GF-D8 (cell line): ENCODE results near the gene MYBPC3.

Source experiments
- DNase-seq: peaks from one replicate; lab custom pipeline; 2025; lab: John Stamatoyannopoulos, UW

The MYBPC3 gene

GRCh38 chr11:47352556-47352955 is at the start of gene MYBPC3:
MYBPC3 (minus strand) TSS chr11:47352702; CDS start chr11:47352647, 55 bp downstream.
- no peak for DNase-seq

DNA sequence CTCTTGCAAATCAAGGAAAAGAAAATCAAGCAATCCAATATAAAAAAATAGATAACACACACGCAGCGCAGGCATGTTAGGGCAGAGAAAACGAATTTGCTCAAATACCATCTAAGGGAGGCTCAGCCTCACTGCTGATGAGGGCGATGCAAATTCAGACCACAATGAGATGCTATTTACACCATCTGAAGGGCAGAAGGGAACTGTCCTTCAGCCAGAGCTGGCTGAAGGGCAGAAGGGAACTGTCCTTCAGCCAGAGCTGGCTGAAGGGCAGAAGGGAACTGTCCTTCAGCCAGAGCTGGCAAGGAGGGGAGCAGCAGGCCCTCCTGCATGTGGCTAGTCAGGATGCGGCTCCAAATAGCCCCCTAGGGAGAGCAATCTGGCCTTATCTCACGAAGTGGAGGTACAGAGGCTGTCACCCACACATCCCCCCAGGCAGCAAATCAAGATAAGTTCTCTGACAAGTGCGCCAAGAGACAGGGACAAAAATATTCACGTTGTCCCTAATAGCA is 48.3 kb upstream of the MYBPC3 start:
- DNase-seq: no peak

- DNase-seq: peak; percentile 14
These were observed 47.6 kb upstream of the MYBPC3 start for GRCh38 chr11:47399860-47400767.

GRCh38 chr11:47398551-47398950 is 46.0 kb upstream of the MYBPC3 start:
- no peak for DNase-seq

- no peak for DNase-seq
These were observed 45.5 kb upstream of the MYBPC3 start for GRCh38 chr11:47398011-47398410.

DNA sequence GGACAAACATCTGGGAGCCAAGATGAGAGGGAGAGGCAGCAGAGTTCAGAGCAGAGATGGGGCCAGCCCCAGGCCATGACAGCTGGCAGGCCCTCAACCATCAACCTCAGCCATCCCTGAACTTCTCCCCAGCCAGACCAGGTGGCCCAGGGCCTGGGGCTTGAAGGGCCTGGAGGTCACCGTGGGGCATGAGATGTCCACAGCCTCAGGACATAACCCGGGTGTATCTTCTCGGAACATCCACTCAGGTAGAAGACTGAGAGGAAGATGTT is 43.5 kb upstream of the MYBPC3 start:
- DNase-seq: no peak

- DNase-seq: no peak
These were observed 42.9 kb upstream of the MYBPC3 start for GRCh38 chr11:47395223-47396048.

- DNase-seq: peak; percentile 30
These were observed 42.1 kb upstream of the MYBPC3 start for GRCh38 chr11:47394322-47395222.

GRCh38 chr11:47394050-47394321 is 41.5 kb upstream of the MYBPC3 start:
- DNase-seq: no peak

GRCh38 chr11:47393163-47394049 is 40.9 kb upstream of the MYBPC3 start:
- no peak for DNase-seq

- DNase-seq: no peak
These were observed 40.2 kb upstream of the MYBPC3 start for GRCh38 chr11:47392546-47393162.

GRCh38 chr11:47391711-47392432 is 39.4 kb upstream of the MYBPC3 start:
- no peak for DNase-seq

GRCh38 chr11:47391077-47391583 is 38.6 kb upstream of the MYBPC3 start:
- no peak for DNase-seq

DNA sequence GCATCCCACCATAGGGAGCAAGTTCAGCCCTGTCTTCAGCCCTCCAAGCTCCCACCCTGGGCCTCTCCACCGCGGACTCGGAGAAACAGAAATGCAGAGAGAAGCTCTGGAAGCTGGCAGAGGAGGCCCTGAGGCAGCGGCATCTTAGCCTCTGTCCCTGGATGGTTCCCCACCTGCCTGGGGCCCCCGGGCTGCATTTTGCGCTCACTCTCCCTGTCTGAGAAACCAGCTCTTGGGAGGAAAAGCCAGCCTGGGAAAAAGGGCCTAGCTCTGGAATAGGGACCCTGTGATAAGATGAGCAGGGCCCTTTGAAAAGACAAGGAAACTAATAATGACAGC is 37.9 kb upstream of the MYBPC3 start:
- DNase-seq: no peak

- DNase-seq: no peak
These were observed 37.3 kb upstream of the MYBPC3 start for GRCh38 chr11:47389577-47390421.

DNA sequence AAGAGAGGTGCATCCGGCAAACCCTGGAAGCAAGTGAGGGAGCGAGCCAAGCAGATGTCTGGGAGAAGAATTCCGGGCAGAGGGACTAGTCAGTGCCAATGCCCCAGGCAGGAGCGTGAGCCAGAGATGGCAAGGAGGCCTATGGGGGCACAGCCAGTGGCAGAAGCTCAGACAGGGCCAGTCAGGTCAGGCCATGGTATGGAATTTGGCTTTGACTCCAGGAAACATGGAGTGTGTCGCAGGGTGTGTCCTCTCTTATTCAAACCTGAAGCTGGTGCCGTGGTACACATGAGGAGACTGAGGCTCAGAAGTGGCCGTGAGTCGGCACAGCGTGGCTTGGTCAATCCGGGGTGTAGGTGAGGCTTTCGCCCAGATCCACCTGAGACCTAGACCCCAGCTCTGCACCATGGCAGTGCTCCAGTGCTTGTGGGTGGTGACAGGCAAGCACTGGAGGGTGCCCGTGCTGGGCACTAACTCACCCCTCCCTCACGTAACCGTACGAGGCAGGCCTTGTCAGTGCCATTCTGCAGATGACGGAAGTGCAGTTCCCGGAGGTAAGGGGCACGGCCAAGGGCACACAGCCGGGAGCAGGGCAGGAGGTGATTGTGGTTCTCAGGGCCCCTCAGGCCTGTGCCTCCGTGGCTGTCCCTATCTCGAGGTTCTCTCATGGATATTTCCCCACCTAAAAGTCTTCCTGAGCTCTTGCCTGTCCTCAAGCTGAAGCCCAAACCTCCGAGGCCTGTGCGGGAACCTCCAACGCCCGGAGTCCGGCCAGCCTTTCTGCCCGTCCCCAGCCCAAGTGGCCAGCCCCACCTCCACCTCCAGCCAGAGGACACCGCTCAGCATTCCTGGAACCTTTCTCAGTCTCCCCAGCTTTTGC is 36.4 kb upstream of the MYBPC3 start:
- peak; percentile 37 for DNase-seq

DNA sequence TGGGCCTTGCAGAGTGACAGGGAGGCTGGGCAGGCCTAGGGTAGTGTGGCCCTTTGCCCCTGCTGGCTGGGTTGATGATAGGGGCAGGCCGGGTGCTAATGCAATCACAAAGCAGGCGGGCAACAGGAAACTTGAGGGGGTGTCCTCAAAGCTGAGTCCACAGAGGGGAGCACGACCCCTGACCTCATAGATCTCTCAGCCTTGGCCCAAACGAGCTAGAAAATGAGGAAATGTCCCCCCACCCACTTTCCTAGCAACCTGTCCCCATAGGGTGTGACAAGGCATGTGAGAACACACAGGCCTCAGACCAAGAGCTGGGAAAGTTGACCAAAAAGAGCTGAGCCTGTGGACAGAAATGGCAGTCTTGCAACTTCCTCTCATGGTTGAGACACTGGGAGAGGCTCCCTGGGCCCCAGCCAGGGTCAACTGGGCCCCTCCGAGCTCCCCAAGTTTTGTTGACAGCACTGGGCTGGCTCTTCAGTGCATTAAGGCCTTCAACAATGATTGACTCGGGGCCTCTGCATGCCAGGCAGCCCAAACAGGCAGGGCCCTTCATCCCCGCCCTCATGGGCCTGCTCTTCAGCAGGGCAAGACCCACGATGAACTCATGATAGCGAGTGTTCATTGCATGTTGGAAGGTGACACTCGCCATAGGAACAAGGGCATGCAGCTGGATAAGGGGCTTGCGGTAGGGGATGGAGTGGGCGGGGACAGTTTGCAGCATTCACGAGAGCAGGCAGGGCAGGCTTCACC is 35.6 kb upstream of the MYBPC3 start:
- DNase-seq: peak; percentile 86
